SU-DHL-6 (cell line): ENCODE measurements around the gene STX8.

ENCODE experiments used
- H2AFZ ChIP-seq: fragments of 200-600 bp; sonication (generic); 2 replicates; pipeline ENCODE4 v1.6.1; 2014; ENCODE audit warnings: low read depth, mild to moderate bottlenecking, moderate library complexity, mixed read lengths, antibody characterized with exemption, low read length; ENCODE audit not compliant: severe bottlenecking
- H3F3A ChIP-seq: fragments of 200-600 bp; shearing (Covaris generic); 2 replicates; pipeline ENCODE4 v1.6.0; 2016; ENCODE audit warnings: antibody characterized with exemption, mild to moderate bottlenecking; ENCODE audit not compliant: insufficient read depth
- H3K27ac ChIP-seq: fragments of 200-600 bp; sonication (generic); 2 replicates; pipeline ENCODE4 v1.5.1; 2016; ENCODE audit warnings: low read depth, mild to moderate bottlenecking, low read length, moderate library complexity, mixed read lengths
- H3K27me3 ChIP-seq: fragments of 200-600 bp; sonication (generic), shearing (Covaris generic); 2 replicates; pipeline ENCODE4 v1.6.0; 2014; ENCODE audit warnings: mild to moderate bottlenecking, low read length
- H3K36me3 ChIP-seq: fragments of 200-600 bp; sonication (generic); 2 replicates; pipeline ENCODE4 v1.6.1; 2014; ENCODE audit warnings: mild to moderate bottlenecking, low read length, mixed read lengths
- H3K4me2 ChIP-seq: fragments of 300-600, 200-600 bp; shearing (Covaris generic), sonication (generic); 2 replicates; pipeline ENCODE4 v1.6.0; 2014; ENCODE audit warnings: low read length, low read depth, mild to moderate bottlenecking; ENCODE audit not compliant: poor library complexity, severe bottlenecking
- H3K4me3 ChIP-seq: fragments of 200-600 bp; sonication (generic); 2 replicates; pipeline ENCODE4 v1.5.1; 2014; ENCODE audit warnings: antibody characterized with exemption, low read length, mild to moderate bottlenecking, mixed read lengths; ENCODE audit not compliant: insufficient read depth, poor library complexity, severe bottlenecking
- H3K79me2 ChIP-seq: fragments of 200-600 bp; sonication (generic); 2 replicates; pipeline ENCODE4 v1.6.1; 2014; ENCODE audit warnings: mild to moderate bottlenecking, low read length, moderate library complexity; ENCODE audit not compliant: insufficient read depth
- H3K9ac ChIP-seq: fragments of 200-600 bp; sonication (generic); 2 replicates; pipeline ENCODE4 v1.7.0; 2014; ENCODE audit warnings: mild to moderate bottlenecking, low read length
- H3K9me2 ChIP-seq: fragments of 200-600 bp; sonication (generic); replicated peaks from 2 replicates; pipeline ENCODE4 v1.6.1; 2014; ENCODE audit warnings: low read length; ENCODE audit not compliant: insufficient read depth
- H3K9me3 ChIP-seq: fragments of 200-600 bp; sonication (generic); 2 replicates; pipeline ENCODE4 v1.6.1; 2014; ENCODE audit warnings: low read length, mixed read lengths; ENCODE audit not compliant: insufficient read depth
- H4K20me1 ChIP-seq: fragments of 200-600 bp; sonication (generic); 2 replicates; pipeline ENCODE4 v1.6.1; 2014; ENCODE audit warnings: low read depth, mild to moderate bottlenecking, antibody characterized with exemption, low read length, moderate library complexity, mixed read lengths
- CTCF ChIP-seq: fragments of 200-600 bp; sonication (generic); IDR thresholded peaks from one replicate; pipeline ENCODE4 v1.5.1; 2017; ENCODE audit warnings: antibody characterized with exemption, mild to moderate bottlenecking, low read length, moderate library complexity; ENCODE audit not compliant: insufficient read depth, poor library complexity, severe bottlenecking
- EZH2phosphoT487 ChIP-seq: fragments of 200-600 bp; sonication (generic), shearing (Covaris generic); conservative IDR thresholded peaks from 2 replicates; pipeline ENCODE4 v1.6.1; 2018; ENCODE audit warnings: mild to moderate bottlenecking, antibody characterized with exemption, low read length, moderate library complexity, mixed read lengths

Gene STX8

GRCh38 chr17:9322326-9322725, 253.3 kb downstream of the STX8 start:
- Histone ChIP-seq H3K79me2 (no peaks in the 10 kb centered on the region), H3K9me2 (no peaks in the 10 kb centered on the region), H3K27me3 (no peaks in the 10 kb centered on the region), H3F3A (no peaks in the 10 kb centered on the region), H2AFZ (no peak overlapping the region), H3K9me3 (no peaks in the 10 kb centered on the region), H3K27ac (no peak overlapping the region), H3K9ac (no peak overlapping the region), H3K4me2 (no peak overlapping the region), H3K36me3 (no peaks in the 10 kb centered on the region), H3K4me3 (no peak overlapping the region), H4K20me1 (no peaks in the 10 kb centered on the region)
- no peak for TF ChIP-seq EZH2phosphoT487
- no peak for TF ChIP-seq CTCF

- no peaks in the 10 kb centered on the region for H3F3A ChIP-seq
- H3K79me2 ChIP-seq: no peaks in the 10 kb centered on the region
- H3K9me3 ChIP-seq: no peaks in the 10 kb centered on the region
- H3K36me3 ChIP-seq: no peaks in the 10 kb centered on the region
- TF ChIP-seq CTCF (no peak), EZH2phosphoT487 (no peak)
- H3K9me2 ChIP-seq: no peaks in the 10 kb centered on the region
- H3K4me2 ChIP-seq: no peak overlapping the region
- H3K27ac ChIP-seq: no peak overlapping the region
- H4K20me1 ChIP-seq: no peaks in the 10 kb centered on the region
- H3K4me3 ChIP-seq: no peak overlapping the region
- H2AFZ ChIP-seq: no peak overlapping the region
- no peaks in the 10 kb centered on the region for H3K27me3 ChIP-seq
- no peak overlapping the region for H3K9ac ChIP-seq
Measured at GRCh38 chr17:9321890-9322289, 253.7 kb downstream of the STX8 start.

DNA sequence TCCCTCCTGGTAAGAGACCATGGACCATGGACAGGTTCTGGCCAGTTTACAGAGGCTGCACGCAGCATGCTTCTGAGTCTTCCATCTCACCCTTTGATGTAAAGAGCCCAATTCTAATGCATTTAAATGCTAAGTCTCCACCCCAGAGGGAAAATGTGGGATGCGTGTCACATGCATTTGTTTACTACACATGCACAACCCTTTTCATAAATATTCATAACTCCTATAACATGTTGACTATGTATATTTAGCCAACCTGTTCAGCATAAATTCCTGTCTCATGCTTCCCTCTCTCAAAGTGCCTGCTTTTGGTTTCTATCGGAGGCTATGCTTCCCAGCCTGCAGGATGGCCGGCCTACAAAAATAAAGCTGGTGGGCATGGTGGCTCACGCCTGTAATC, 260.3 kb downstream of the STX8 start:
- Histone ChIP-seq H4K20me1 (no peaks in the 10 kb centered on the region), H3K27ac (no peak overlapping the region), H3F3A (no peaks in the 10 kb centered on the region), H3K36me3 (no peaks in the 10 kb centered on the region), H3K4me3 (no peak overlapping the region), H3K4me2 (no peak overlapping the region), H3K79me2 (no peaks in the 10 kb centered on the region), H3K9me2 (no peaks in the 10 kb centered on the region), H3K9ac (no peak overlapping the region), H3K9me3 (no peaks in the 10 kb centered on the region), H2AFZ (no peak overlapping the region), H3K27me3 (no peaks in the 10 kb centered on the region)
- no peak for TF ChIP-seq EZH2phosphoT487

DNA sequence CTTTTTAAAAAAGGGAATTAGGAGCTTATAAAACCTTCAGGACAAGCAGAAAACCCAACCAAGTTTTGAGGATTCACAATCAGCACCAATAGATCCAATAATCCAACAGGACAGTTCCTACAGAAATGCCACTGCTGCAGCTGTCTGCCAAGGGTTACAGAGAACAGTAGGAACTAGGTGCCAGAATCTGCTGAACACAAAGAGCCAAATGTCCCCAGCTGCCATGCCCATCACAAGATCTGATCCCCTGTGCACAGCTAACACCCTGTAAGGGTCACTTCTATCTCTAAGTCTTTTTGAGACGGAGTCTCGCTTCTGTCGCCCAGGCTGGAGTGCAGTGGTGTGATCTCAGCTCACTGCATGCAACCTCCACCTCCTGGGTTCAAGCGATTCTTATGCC, 262.3 kb downstream of the STX8 start:
- Histone ChIP-seq H4K20me1 (no peaks in the 10 kb centered on the region), H3K4me2 (no peak overlapping the region), H3K27ac (no peak overlapping the region), H3K79me2 (no peaks in the 10 kb centered on the region), H3F3A (no peaks in the 10 kb centered on the region), H3K9ac (no peak overlapping the region), H3K4me3 (no peak overlapping the region), H3K9me3 (no peaks in the 10 kb centered on the region), H3K36me3 (no peaks in the 10 kb centered on the region), H3K27me3 (no peaks in the 10 kb centered on the region), H2AFZ (no peak overlapping the region), H3K9me2 (no peaks in the 10 kb centered on the region)
- no peak for TF ChIP-seq EZH2phosphoT487
- no peak for TF ChIP-seq CTCF
